Measurements from ENCODE around the gene TMPRSS11B.
"Not testable (repeated sequence)": the region's sequence is repeated elsewhere in the genome, so short reads cannot be mapped to it uniquely, and the experiment has no call there.

Gene TMPRSS11B

GRCh38 chr4:68216501-68216900, 29.0 kb downstream of the TMPRSS11B start:
- DNase-seq, result no peak

- DNase-seq, result no peak
Observed at GRCh38 chr4:68209003-68209402, 36.5 kb downstream of the TMPRSS11B start.

GRCh38 chr4:68194305-68194704, 51.2 kb downstream of the TMPRSS11B start:
- not testable (repeated sequence) for DNase-seq

GRCh38 chr4:68193194-68193593, 52.3 kb downstream of the TMPRSS11B start:
- DNase-seq, result no peak

- DNase-seq, result no peak
Observed at GRCh38 chr4:68187145-68187544, 58.3 kb downstream of the TMPRSS11B start.

GRCh38 chr4:68184923-68185322, 60.6 kb downstream of the TMPRSS11B start:
- peak in 1 of 3 experiments; percentile 41 for DNase-seq

GRCh38 chr4:68183417-68183816, 62.1 kb downstream of the TMPRSS11B start:
- no peak for DNase-seq

GRCh38 chr4:68182382-68182820, 63.1 kb downstream of the TMPRSS11B start:
- DNase-seq, result no peak

- DNase-seq, result no peak
Observed at GRCh38 chr4:68180849-68181526, 64.5 kb downstream of the TMPRSS11B start.

- DNase-seq, result no peak
Observed at GRCh38 chr4:68176904-68177303, 68.6 kb downstream of the TMPRSS11B start.
